Activated T-cell treated with anti-CD3 and anti-CD28 coated beads, Interleukin-2, amount 50 U/mL, for 72 hours (primary cell): ENCODE data around the gene BOLA2B. TPM values are rescaled to one million over a fixed set of nuclear protein-coding genes. Genes with fewer than 3 reads are reported as not detected.
"Not testable (repeated sequence)": the region's sequence is repeated elsewhere in the genome, so short reads cannot be mapped to it uniquely, and the experiment has no call there.

Experiments used
- ATAC-seq, 2 donors: fragments of 150-1000 bp; cut with Tn5 transposase; replicated peaks in 1 of 2; 2 replicates each; pipeline ENCODE4 v1.10.0; 2021; ENCODE audit warnings: moderate library complexity in 2 of 2, mild to moderate bottlenecking in 1 of 2
- DNase-seq, 2 donors: peaks; one replicate each; pipeline ENCODE4 v3.0.0; 2021 to 2022; ENCODE audit warnings: mixed read lengths in 1 of 2
- H3K27ac Mint-ChIP-seq: one replicate; pipeline ENCODE4 v1.8.0; 2022; ENCODE audit warnings: mild to moderate bottlenecking, moderate library complexity, mixed read lengths
- H3K27me3 Mint-ChIP-seq: one replicate; pipeline ENCODE4 v1.8.0; 2022; ENCODE audit warnings: low read depth, mixed read lengths
- H3K36me3 Mint-ChIP-seq, 2 donors: one replicate each; pipeline ENCODE4 v1.8.0; 2022; ENCODE audit warnings: mixed read lengths in 2 of 2, mild to moderate bottlenecking in 1 of 2; ENCODE audit not compliant: insufficient read depth in 2 of 2
- H3K4me1 Mint-ChIP-seq: one replicate; pipeline ENCODE4 v1.8.0; 2022; ENCODE audit warnings: low read depth, mixed read lengths
- H3K4me3 Mint-ChIP-seq, 2 donors: one replicate each; pipeline ENCODE4 v1.8.0; 2022; ENCODE audit warnings: mild to moderate bottlenecking in 2 of 2, mixed read lengths in 2 of 2, moderate library complexity in 2 of 2
- H3K9me3 Mint-ChIP-seq, 2 donors: one replicate each; pipeline ENCODE4 v1.8.0; 2022; ENCODE audit warnings: mixed read lengths in 2 of 2
- total RNA-seq, 2 donors: library from RNA; stranded (reverse); gene quantifications; one replicate each; pipeline ENCODE4 v1.2.3, GENCODE V29; 2022

The BOLA2B gene
- total RNA-seq: 10 to 100 TPM; 73.7 to 87.3 TPM

DNA sequence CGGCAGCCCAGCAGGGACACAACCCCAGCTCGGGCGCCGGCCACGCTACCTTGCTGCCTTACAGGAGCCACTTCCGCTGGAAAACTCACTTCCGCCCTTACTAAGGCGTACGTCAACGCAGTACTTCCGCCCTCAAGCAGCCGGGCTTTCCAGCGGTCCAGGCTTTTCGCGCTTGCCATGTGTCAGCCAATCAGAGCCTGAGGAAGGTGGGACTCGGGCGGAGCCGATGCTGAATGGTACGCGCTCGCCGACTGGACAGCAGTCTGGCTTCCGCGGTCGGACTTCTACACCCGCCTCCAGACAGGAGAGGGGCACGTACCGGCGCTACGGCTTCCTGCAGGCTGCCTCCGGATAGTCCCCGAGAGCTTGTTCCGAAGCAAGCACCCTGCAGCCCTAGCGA, at the start of gene BOLA2B, which contains the start of gene SLX1A:
BOLA2B (minus strand) TSS at position 52 of the 400 bp plus-strand sequence. CDS start 71 bp downstream, outside the sequence.
SLX1A (plus strand) TSS at position 261 of the 400 bp plus-strand sequence. CDS start 210 bp downstream, outside the sequence.
- H3K4me3 Mint-ChIP-seq, H3K36me3 Mint-ChIP-seq, H3K9me3 Mint-ChIP-seq, H3K27me3 Mint-ChIP-seq, H3K4me1 Mint-ChIP-seq, DNase-seq, H3K27ac Mint-ChIP-seq: not testable (repeated sequence)
- ATAC-seq: peak; percentile 87 to 90

DNA sequence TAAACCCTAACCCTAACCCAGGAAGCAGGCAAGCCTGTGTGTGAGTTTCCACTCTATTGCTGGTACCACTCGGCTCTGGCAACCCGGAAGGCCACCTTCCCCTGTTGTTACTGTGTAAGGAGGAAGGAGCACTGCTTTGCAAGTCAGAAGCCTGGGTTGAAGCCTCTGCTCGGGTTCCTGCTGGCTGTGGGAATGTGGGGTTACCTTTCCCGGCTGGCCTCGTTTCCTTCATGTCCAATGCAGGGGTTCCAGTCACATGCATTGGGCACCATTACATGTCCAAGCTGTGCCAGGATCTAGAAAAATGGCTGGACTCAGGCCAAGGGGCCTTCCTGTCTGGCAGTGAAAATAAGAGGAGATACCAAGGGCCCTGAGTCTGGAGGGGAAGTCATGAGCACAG, 23.6 kb upstream of the BOLA2B start:
- not testable (repeated sequence) for ATAC-seq, H3K4me3 Mint-ChIP-seq

DNA sequence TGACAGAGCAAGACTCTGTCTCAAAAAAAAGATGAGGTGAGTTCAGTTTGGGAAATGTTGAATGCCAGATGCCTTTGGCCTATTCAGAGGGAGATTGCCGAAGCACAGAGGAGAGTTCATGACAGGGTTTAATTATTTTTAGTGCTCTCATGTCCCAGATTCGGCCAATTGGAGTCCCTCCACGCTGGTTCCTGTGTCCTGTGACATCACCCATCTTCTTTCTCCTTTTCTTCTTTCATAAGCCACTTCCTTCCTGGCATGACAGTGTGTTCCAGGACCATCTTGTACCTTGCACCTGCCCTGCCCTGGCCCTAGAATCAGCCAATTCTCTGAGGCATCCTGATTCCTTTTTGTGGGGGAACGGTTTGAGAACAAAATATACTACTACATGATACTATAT, 17.9 kb upstream of the BOLA2B start:
- H3K9me3 Mint-ChIP-seq, DNase-seq, H3K27ac Mint-ChIP-seq, H3K36me3 Mint-ChIP-seq, H3K27me3 Mint-ChIP-seq, H3K4me1 Mint-ChIP-seq, H3K4me3 Mint-ChIP-seq: not testable (repeated sequence)
- peak; percentile 14 to 59 for ATAC-seq

More for the DNA sequence above, 23.6 kb upstream of the BOLA2B start:
- H3K36me3 Mint-ChIP-seq, H3K27ac Mint-ChIP-seq, H3K9me3 Mint-ChIP-seq, H3K4me1 Mint-ChIP-seq, H3K27me3 Mint-ChIP-seq, DNase-seq: not testable (repeated sequence)

DNA sequence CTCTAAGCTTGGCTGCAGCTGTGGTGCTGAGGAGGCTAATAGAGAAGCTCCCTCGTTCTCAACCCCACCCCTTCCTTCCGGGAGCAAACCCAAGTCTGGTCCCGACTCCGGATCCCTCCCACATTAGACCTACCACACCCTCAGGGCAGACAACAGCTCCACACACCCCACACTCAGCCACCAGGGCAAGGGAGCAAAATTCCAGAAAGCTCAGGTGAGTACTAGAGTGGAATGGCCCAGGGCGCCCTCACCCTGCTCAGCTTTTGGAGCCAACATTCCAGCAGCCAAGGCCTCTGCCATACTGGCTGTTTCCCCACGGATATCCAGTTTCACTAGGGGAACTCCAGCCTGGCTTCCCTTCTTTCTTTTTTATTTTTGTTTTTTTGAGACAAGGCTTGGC, 15.6 kb upstream of the BOLA2B start:
- DNase-seq: peak in 1 of 2 donors; percentile 19
- not testable (repeated sequence) for H3K36me3 Mint-ChIP-seq, H3K27ac Mint-ChIP-seq, H3K4me3 Mint-ChIP-seq, H3K4me1 Mint-ChIP-seq, H3K9me3 Mint-ChIP-seq, H3K27me3 Mint-ChIP-seq, ATAC-seq

DNA sequence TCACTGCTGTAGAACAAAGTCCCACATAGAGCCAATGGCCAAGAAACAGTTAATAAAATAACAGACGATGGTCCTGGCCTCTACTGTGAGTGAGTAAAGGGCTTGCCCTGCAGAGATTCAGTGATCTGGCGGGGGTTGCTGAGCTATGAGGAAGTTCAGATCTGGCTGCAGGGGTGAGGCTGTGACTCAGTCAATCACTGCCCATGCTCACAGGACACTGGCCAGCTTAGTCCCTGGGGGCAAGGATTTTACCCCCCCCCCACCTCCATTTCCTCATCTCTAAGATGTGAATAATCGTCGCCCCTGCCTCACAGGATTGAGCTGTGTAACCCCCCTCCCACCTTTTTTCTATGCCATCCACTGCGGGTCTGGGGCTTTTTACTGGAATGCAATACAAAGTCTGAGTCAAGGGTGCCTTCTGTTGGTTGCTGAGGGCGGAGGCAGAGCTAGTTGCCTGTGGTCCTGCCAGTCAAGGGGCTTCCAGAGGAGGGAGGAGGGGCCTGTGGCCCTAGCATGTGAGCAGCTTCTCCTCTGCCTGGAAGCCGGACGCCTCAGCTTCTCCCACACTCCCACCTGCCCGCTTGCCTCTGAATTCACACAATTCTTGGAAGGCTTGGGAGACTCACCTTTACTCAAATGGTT, 13.7 kb upstream of the BOLA2B start:
- H3K4me3 Mint-ChIP-seq, H3K4me1 Mint-ChIP-seq, H3K27ac Mint-ChIP-seq, H3K36me3 Mint-ChIP-seq, H3K9me3 Mint-ChIP-seq, DNase-seq, H3K27me3 Mint-ChIP-seq: not testable (repeated sequence)
- peak; percentile 41 to 54 for ATAC-seq

DNA sequence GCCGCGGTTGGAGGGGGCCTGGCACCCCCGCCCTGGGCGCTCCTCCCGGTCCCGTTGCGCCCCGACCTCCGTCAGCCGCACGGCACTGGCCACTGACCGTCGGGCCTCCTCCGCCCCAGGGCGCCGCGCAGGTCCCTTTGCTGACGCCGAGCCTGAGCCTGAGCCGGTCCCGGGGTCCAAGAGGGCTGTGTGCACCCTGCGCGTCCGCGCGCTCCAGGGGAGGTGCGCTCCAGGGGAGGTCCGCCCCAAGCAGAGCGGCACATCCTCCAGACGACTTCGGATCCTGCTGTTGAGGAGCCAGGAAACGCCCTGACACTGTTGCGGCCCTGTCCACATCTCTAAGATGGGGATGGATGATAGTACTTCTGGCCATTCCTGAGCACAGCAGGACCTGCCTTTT, 12.8 kb upstream of the BOLA2B start:
- H3K4me3 Mint-ChIP-seq, H3K9me3 Mint-ChIP-seq, H3K4me1 Mint-ChIP-seq, H3K36me3 Mint-ChIP-seq, DNase-seq, H3K27me3 Mint-ChIP-seq, H3K27ac Mint-ChIP-seq: not testable (repeated sequence)
- peak; percentile 57 to 62 for ATAC-seq

DNA sequence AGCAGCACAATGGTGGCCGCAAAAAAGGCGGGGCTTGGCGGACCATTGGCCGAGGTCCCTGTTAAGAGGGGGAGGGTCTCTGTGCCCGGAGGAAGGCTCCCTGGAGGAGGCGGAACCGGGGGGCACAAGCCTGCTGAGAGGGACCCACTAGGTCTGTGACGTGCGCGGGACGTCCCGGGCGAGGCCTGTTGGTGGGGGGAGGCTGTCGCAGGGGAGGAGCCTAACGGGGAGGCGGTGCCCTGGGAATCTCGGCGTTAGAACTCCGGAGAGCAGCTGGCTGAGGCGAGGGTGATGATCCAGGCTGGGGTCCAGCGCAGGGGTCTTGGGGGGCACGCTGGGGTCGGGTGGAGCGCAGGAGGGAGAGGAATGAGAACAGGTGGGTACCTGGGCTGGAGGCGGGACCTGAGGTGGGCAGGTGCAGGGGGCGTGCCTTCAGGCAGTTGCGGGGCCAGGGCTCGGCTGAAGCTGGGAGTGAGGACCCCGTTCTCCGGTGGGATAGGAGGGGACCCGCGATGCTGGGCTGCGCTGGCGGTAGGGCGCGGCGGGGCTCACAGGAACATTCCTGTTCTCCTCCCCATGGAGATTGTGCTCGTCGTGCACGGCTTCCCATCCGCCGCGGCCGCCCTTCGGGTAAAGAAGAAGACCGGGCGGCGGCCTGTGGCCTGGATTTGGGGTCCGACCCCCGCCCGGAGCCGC, 12.2 kb upstream of the BOLA2B start:
- H3K27ac Mint-ChIP-seq: not testable (repeated sequence)

DNA sequence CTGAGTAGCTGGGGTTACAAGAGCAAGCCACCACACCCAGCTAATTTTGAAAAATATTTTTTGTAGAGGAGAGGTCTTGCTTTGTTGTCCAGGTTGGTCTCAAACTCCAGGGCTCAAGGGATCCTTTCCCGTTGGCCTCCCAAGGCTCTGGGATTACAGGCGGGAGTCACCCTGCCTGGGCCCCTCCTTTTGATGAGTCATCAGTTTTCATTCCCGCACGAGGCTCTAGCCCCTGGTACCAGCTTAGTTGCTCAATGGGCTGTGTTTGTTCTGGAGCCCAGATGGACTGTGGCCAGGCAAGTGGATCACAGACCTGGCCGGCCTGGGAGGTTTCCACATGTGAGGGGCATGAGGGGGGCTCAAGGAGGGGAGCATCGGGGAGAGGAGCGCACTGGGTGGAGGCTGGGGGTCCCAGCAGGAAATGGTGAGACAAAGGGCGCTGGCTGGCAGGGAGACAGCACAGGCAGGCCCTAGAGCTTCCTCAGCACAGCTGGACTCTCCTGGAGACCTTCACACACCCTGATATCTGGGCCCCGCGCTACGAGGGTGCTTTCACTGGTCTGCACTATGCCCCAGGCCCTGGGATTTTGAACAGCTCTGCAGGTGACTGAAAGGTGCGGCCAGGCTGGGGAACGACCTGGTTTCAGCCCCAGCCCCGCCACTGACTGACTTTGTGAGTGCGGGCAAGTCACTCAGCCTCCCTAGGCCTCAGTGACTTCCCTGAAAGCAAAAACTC, 6.3 kb upstream of the BOLA2B start:
- not testable (repeated sequence) for ATAC-seq, H3K4me1 Mint-ChIP-seq, H3K27me3 Mint-ChIP-seq, H3K36me3 Mint-ChIP-seq, H3K4me3 Mint-ChIP-seq, DNase-seq, H3K27ac Mint-ChIP-seq, H3K9me3 Mint-ChIP-seq

More for the DNA sequence above, 12.2 kb upstream of the BOLA2B start:
- not testable (repeated sequence) for H3K4me1 Mint-ChIP-seq, H3K36me3 Mint-ChIP-seq, H3K9me3 Mint-ChIP-seq, H3K4me3 Mint-ChIP-seq, H3K27me3 Mint-ChIP-seq
- peak; percentile 42 to 61 for ATAC-seq
- peak in 1 of 2 donors; percentile 15 for DNase-seq

DNA sequence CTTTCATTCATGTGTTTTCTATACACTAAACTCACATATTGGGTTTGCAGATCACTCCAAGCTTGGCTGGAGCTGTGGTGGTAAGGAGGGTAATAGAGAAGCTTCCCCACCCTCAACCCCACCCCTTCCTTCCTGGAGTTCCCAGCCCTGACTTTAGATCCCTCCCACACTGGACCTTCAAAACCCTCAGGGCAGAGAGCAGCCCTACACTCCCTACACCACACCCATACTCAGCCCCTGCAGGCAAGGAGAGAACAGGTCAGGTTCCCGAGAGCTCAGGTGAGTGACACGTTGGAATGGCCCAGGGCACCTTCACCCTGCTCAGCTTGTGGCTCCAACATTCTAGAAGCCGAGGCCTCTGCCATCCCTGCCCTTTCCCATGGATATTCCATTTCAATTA, 5.6 kb upstream of the BOLA2B start, which contains the start of gene SULT1A3:
SULT1A3 (plus strand) TSS at position 207 of the 400 bp plus-strand sequence. CDS start 1,474 bp downstream, outside the sequence.
- not testable (repeated sequence) for H3K27ac Mint-ChIP-seq, H3K4me3 Mint-ChIP-seq, H3K36me3 Mint-ChIP-seq, H3K9me3 Mint-ChIP-seq, DNase-seq, H3K4me1 Mint-ChIP-seq, H3K27me3 Mint-ChIP-seq, ATAC-seq

DNA sequence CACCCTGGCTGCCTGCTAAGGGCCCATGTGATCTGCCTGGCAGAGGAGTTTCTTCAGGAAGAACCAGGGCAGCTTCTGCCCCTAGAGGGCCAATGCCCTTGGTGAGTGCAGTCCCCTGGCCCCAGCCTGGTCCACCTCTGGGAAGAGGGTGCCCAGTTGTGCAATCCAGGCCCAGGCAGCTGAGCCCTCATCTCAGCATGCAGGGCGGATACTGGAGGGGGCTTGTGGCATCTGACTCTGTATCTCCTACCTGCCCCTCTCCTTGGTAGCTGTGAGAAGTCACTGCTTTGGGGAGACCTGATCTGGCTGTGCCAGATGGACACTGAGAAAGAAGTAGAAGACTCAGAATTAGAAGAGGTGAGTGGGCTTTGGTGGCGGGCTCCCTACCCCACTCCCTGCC, 3.5 kb upstream of the BOLA2B start:
- H3K9me3 Mint-ChIP-seq, ATAC-seq, H3K27me3 Mint-ChIP-seq, DNase-seq, H3K4me1 Mint-ChIP-seq, H3K27ac Mint-ChIP-seq, H3K36me3 Mint-ChIP-seq, H3K4me3 Mint-ChIP-seq: not testable (repeated sequence)

DNA sequence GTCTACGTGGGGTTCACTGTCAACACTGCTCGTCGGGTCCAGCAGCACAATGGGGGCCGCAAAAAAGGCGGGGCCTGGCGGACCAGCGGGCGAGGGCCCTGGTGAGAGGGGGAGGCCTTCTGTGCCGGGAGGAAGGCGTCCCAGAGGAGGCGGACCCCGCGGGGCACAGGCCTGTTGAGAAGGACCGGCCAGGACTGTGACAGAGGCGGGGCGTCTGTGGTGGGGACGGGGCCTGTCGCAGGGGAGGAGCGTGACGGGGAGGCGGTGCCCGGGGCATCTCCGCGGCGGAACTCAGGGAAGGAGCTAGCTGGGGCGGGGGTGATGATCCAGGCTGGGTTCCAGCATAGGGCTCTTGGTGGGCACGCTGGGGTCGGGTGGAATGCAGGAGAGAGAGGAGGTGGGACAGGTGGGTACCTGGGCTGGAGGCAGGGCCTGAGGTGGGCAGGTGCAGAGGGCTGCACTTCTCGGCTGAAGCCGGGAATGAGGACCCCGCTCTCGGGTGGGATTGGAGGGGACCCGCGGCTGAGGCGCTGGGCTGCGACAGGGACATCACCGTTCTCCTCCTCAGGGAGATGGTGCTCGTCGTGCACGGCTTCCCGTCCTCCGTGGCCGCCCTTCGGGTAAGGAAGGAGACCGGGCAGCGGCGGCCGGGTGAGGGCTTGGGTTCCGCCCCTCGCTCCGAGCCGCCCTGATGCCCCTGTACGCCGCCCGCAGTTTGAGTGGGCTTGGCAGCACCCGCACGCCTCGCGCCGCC, 883 bp upstream of the BOLA2B start:
- not testable (repeated sequence) for H3K27me3 Mint-ChIP-seq, H3K4me1 Mint-ChIP-seq, H3K27ac Mint-ChIP-seq, H3K4me3 Mint-ChIP-seq, H3K9me3 Mint-ChIP-seq, DNase-seq, H3K36me3 Mint-ChIP-seq
- peak; percentile 77 to 79 for ATAC-seq

DNA sequence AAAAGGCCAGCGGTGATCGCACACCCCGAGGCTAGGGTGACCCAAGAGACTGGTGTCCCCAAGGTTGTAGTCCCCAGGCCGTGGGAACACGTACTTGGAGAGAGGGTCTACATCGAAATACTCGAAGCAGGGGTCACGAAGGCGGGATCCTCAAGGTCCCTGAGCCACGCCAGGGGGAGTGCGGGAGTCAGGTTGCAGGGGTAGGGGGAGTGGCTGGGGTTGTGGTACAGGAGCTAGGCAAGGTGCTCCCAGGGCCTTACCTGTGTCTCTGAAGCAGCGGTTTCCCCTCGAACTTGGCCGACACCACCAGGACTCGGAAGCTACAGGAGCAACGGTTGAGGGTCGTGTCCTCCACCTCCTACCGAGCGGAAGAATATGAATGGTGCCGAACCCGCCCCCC, 368 bp downstream of the BOLA2B start:
- not testable (repeated sequence) for H3K4me1 Mint-ChIP-seq, H3K4me3 Mint-ChIP-seq, DNase-seq, H3K9me3 Mint-ChIP-seq, H3K27ac Mint-ChIP-seq, H3K27me3 Mint-ChIP-seq, H3K36me3 Mint-ChIP-seq
- ATAC-seq: peak; percentile 10 to 19

DNA sequence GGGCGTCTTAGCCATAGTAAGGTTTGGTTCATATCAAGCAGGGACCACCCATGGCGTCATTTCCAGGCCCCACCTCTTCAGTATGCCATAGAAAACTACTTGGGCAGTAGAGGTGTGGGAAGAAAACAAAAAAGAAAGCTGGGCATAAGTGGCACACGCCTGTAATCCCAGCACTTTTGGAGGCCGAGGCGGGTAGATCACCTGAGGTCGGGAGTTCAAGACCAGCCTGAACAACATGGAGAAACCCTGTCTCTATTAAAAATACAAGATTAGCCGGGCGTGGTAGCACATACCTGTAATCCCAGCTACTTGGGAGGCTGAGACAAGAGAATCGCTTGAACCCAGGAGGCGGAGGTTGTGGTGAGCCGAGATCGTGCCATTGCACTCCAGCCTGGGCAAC, 2.3 kb downstream of the BOLA2B start:
- H3K9me3 Mint-ChIP-seq, H3K27ac Mint-ChIP-seq, DNase-seq, ATAC-seq, H3K4me3 Mint-ChIP-seq, H3K27me3 Mint-ChIP-seq, H3K36me3 Mint-ChIP-seq: not testable (repeated sequence)
- H3K4me1 Mint-ChIP-seq: peaks cover 15% of the 10 kb centered on the region
